Thyroid gland (tissue), 4 donors: Measurements from ENCODE around the gene GPM6B. TPM values are rescaled to one million over a fixed set of nuclear protein-coding genes. Genes with fewer than 3 reads are reported as not detected.
A peak's percentile ranks its signal among the peaks of the same experiment; 100 is the strongest.

Experiments used
- DNase-seq, 2 donors: peaks; one replicate each; pipeline ENCODE4 v3.0.0-alpha.2; 2019
- H3K27ac ChIP-seq, 3 donors: fragments of 200-600 bp; sonication (generic); 1 replicate in 2 of 3; 2 replicates in 1 of 3; pipeline ENCODE4 v1.5.1; 2016 to 2019; ENCODE audit warnings: mild to moderate bottlenecking in 1 of 3, moderate library complexity in 1 of 3
- H3K27me3 ChIP-seq: fragments of 200-600 bp; sonication (generic); one replicate; pipeline ENCODE4 v1.5.1; 2019
- H3K36me3 ChIP-seq, 2 donors: fragments of 200-600 bp; sonication (generic); one replicate each; pipeline ENCODE4 v1.5.1; 2016 to 2019
- H3K4me1 ChIP-seq, 2 donors: fragments of 200-600 bp; sonication (generic); one replicate each; pipeline ENCODE4 v1.5.1; 2017 to 2019
- H3K4me3 ChIP-seq, 3 donors: fragments of 200-600 bp; sonication (generic); replicated peaks in 1 of 3; 1 replicate in 2 of 3; 2 replicates in 1 of 3; pipeline ENCODE4 v1.5.1; 2016; ENCODE audit warnings: mild to moderate bottlenecking in 1 of 3
- H3K9me3 ChIP-seq: fragments of 200-600 bp; sonication (generic); one replicate; pipeline ENCODE4 v1.5.1; 2017
- POLR2A ChIP-seq, 2 donors: fragments of 450-650 bp; IDR thresholded peaks; one replicate each; pipeline ENCODE4 v1.6.1; 2017; ENCODE audit warnings: antibody characterized with exemption in 2 of 2, mild to moderate bottlenecking in 2 of 2, moderate library complexity in 1 of 2
- WGBS, 2 donors: methylation state at CpG; one replicate each; pipeline ENCODE4 v1.1.5; 2017; 5-methylcytosine and 5-hydroxymethylcytosine counted together
- intact Hi-C: fragments of 100-400 bp; cut with DNase I; formaldehyde crosslinking; loops from one replicate; pipeline ENCODE4 v1.15.1; 2023
- total RNA-seq, 4 donors: library from RNA; depleted of rRNA; stranded (reverse); fragments of >200 nt; gene quantifications; one replicate each; pipeline ENCODE4 v1.2.3, GENCODE V29; 2016
- TF ChIP-seq, protein P1 (sequence below), 6 experiments: fragments of 200-600 bp in 3 of 6; fragments of 450-650 bp in 3 of 6; sonication (generic) in 3 of 6; IDR thresholded peaks; one replicate each; pipeline ENCODE4 v1.5.1; 2016 to 2019; ENCODE audit warnings: antibody characterized with exemption in 6 of 6, mild to moderate bottlenecking in 2 of 6, inconsistent platforms in 1 of 6, moderate library complexity in 1 of 6

GPM6B gene
- total RNA-seq, 4 donors from 2014 or later = 2.3 to 9.9 (median 6.1) TPM

DNA sequence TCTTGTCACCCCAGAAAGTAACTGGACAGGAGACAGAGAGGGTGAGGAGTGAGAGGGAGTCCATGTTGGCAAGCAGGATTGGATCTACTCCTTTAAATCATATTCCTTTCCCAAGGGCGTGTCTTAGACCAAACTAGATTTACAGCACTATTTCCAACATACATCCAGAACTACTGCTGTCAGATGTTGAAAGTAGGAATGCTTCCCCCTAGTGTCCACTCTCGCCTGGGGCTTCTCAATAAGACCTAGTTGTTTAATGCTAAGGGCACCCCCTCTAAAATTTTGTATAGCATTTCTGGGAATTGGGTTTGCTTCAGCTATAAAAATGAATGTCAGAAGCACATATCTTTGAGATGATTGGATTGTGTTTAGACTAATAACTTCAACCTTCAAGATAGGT is 69.1 kb downstream of the GPM6B start:
- Histone ChIP-seq H3K4me1 (no peaks in the 10 kb centered on the region), H3K36me3 (peaks cover 10 to 13% of the 10 kb centered on the region in 2 donors), H3K27me3 (no peaks in the 10 kb centered on the region), H3K9me3 (no peaks in the 10 kb centered on the region), H3K4me3 (no peak overlapping the region), H3K27ac (no peak overlapping the region)
- DNase-seq = peak; percentile 23 to 30
- TF ChIP-seq, protein P1, sequence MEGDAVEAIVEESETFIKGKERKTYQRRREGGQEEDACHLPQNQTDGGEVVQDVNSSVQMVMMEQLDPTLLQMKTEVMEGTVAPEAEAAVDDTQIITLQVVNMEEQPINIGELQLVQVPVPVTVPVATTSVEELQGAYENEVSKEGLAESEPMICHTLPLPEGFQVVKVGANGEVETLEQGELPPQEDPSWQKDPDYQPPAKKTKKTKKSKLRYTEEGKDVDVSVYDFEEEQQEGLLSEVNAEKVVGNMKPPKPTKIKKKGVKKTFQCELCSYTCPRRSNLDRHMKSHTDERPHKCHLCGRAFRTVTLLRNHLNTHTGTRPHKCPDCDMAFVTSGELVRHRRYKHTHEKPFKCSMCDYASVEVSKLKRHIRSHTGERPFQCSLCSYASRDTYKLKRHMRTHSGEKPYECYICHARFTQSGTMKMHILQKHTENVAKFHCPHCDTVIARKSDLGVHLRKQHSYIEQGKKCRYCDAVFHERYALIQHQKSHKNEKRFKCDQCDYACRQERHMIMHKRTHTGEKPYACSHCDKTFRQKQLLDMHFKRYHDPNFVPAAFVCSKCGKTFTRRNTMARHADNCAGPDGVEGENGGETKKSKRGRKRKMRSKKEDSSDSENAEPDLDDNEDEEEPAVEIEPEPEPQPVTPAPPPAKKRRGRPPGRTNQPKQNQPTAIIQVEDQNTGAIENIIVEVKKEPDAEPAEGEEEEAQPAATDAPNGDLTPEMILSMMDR (IDR thresholded peaks at IDR 0.05) = peak in 2 of 6 experiments; percentile 12 to 28
- no peak for TF ChIP-seq POLR2A (IDR thresholded peaks at IDR 0.05)
- intact Hi-C loops = loop anchor here (5.0 kb wide), 1 partner anchor 86 kb away; no protein-coding TSS in a partner anchor
- WGBS, 2 donors = 86 to 87% methylated on average over 2 of the region's 2 CpGs

DNA sequence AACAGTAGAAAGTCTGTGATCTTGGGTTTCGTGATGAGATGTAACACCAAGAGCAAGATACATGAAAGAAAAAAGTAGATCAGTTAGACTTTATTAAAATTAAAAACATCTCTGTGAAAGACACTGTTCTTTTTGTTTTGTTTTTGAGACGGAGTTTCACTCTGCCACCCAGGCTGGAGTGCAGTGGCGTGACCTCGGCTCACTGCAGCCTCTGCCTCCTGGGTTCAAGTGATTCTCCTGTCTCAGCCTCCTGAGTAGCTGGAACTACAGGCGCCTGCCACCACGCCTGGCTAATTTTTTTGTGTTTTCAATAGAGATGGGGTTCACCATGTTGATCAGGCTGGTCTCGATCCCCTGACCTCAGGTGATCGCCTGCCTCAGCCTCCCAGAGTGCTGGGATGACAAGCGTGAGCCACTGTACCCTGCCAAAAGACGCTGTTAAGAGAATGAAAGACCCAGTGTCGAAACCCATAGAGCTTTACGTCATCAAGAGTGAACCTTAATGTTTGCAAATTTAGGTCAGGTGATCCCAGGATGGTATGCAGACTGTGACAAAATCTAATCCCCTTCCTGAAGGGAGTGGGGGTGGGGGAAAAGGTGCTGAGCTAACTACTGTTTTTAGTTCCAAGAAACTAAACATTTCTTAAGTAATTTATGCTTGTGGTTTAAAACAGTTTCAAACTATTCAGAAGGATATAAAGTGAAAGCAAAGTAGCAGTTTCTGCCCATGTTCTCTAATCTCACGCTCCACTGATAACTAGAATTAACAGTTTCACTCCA is 74.3 kb downstream of the GPM6B start:
- Histone ChIP-seq H3K27ac (peak overlapping the region in 1 of 3 donors; percentile 30), H3K27me3 (no peaks in the 10 kb centered on the region), H3K9me3 (no peaks in the 10 kb centered on the region), H3K4me3 (no peak overlapping the region), H3K4me1 (no peaks in the 10 kb centered on the region), H3K36me3 (peaks cover 6 to 10% of the 10 kb centered on the region in 2 donors)
- DNase-seq = no peak
- no peak for TF ChIP-seq POLR2A (IDR thresholded peaks at IDR 0.05)
- TF ChIP-seq, protein P1 (IDR thresholded peaks at IDR 0.05) = no peak
- 75 to 88% methylated on average over 11 of the region's 13 CpGs for WGBS, 2 donors
- intact Hi-C loops = no loop called here

DNA sequence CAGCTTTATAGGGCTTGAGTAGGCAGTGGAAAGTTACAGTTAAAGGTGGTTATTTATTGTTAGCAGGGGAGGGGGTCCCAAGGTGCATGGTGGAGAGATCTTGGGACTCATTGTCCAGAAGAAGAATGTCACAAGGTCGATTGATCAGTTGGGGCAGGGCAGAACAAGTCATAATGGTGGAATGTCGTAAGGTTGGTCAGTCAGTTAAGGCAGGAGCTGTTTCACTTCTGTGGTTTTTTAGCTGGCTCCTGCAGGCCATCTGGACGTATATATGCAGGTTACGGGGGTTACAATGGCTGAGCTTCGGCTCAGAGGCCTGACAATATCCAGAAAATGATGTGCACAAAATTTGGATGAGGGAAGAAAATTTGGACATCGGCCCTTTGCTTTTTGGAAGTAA is 75.2 kb downstream of the GPM6B start:
- H3K4me3 ChIP-seq = no peak overlapping the region
- peaks cover 6 to 10% of the 10 kb centered on the region in 2 donors for H3K36me3 ChIP-seq
- DNase-seq = no peak
- H3K4me1 ChIP-seq = no peaks in the 10 kb centered on the region
- no peak overlapping the region for H3K27ac ChIP-seq
- 87 to 90% methylated on average over 6 of the region's 6 CpGs for WGBS, 2 donors
- H3K27me3 ChIP-seq = no peaks in the 10 kb centered on the region
- no peaks in the 10 kb centered on the region for H3K9me3 ChIP-seq
- no peak for TF ChIP-seq POLR2A (IDR thresholded peaks at IDR 0.05)
- TF ChIP-seq, protein P1 (IDR thresholded peaks at IDR 0.05) = no peak
- intact Hi-C loops = no loop called here

DNA sequence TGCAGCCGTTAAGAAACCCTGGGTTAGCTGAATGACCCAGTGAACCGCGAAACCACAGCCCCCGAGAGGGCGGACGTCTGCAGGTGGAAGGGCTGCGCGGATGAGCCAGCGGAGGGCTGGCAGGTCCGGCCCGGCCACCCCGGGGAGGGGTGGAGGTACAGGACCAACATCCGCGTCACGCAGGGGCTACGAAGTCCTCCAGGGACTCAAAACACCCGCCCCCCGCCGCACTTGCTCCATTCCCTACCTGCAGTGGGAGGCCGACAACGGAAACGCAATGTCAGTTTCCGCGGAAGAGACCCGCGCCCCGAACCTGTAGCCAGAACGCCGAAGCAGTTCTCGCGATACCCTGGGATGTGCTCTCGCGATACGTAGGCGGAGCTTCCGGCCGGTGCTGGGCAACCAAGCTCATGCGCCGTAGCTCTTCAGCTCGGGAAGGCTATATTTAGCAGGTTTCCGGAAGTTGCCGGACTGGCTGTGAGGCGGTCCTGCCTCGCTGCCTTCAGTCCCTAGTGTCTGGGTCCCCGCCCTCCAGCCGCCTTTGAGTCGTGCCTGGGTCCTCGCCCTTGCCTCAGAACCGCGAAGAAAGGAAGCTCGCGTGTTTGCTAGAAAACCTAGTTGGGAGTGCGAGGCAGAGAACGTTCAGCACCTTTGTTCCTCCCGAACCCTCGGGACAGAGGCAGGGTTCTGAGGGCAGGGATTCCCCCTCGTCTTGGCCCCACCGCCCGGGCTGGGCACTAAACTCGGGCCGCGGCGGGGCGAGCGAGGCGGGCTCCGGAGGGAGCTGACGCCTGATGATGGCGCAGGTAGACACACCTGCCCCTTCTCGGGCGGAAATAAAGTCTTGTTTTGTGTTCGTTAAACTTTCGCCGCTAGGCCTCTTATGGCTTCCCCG is 82.4 kb downstream of the GPM6B start, which contains the start of the genes OFD1 and TRAPPC2:
OFD1 (plus strand) TSS at position 471 of the 895 bp plus-strand sequence; CDS start at position 795, 324 bp downstream.
TRAPPC2 (minus strand) TSS at position 343 of the 895 bp plus-strand sequence. CDS start 14,657 bp downstream, outside the sequence.
- intact Hi-C loops = no loop called here
- no peaks in the 10 kb centered on the region for H3K27me3 ChIP-seq
- peaks cover 10 to 12% of the 10 kb centered on the region in 2 donors for H3K4me1 ChIP-seq
- H3K27ac ChIP-seq = peak within 1 kb of the TSS; percentile 80 to 88 (median 85)
- TF ChIP-seq, protein P1 (IDR thresholded peaks at IDR 0.05) = no peak
- peak; percentile 69 to 97 for TF ChIP-seq POLR2A (IDR thresholded peaks at IDR 0.05)
- no peaks in the 10 kb centered on the region for H3K9me3 ChIP-seq
- no peaks in the 10 kb centered on the region for H3K36me3 ChIP-seq
- peak within 1 kb of the TSS; percentile 53 to 82 (median 71) for H3K4me3 ChIP-seq
- peak; percentile 90 to 92 for DNase-seq
- 0 to 2% methylated on average over 4 to 10 of the region's 75 CpGs for WGBS, 2 donors
